ENCODE measurements around the gene LAMA3.

GRCh38 chr18:23838233-23838632, 149.0 kb downstream of the LAMA3 start:
- TF ChIP-seq CTCF (IDR thresholded peaks at IDR 0.05): no peak
- TF ChIP-seq POLR2A (IDR thresholded peaks at IDR 0.05): no peak

Measured in right lobe of liver (tissue), 4 donors.